DOHH2 (cell line): ENCODE measurements around the gene CD2BP2.

Experiments
- H3F3A ChIP-seq: fragments of 200-600 bp; sonication (generic), shearing (Covaris generic); 2 replicates; pipeline ENCODE4 v1.6.0; 2016; ENCODE audit warnings: antibody characterized with exemption, mild to moderate bottlenecking; ENCODE audit not compliant: control insufficient read depth, insufficient read depth
- H3K27ac ChIP-seq: fragments of 200-600 bp; sonication (generic); 2 replicates; pipeline ENCODE4 v1.5.1; 2014; ENCODE audit warnings: low read depth, mild to moderate bottlenecking, low read length, moderate library complexity
- H3K27me3 ChIP-seq: fragments of 200-600 bp; sonication (generic); 2 replicates; pipeline ENCODE4 v1.6.1; 2014; ENCODE audit warnings: mild to moderate bottlenecking, low read length, mixed read lengths; ENCODE audit not compliant: control insufficient read depth
- H3K36me3 ChIP-seq: fragments of 200-600 bp; sonication (generic); 2 replicates; pipeline ENCODE4 v1.6.1; 2014; ENCODE audit warnings: mild to moderate bottlenecking, low read length, moderate library complexity, mixed read lengths; ENCODE audit not compliant: control insufficient read depth
- H3K4me1 ChIP-seq: fragments of 200-600 bp; sonication (generic); 2 replicates; pipeline ENCODE4 v1.6.1; 2014; ENCODE audit warnings: mild to moderate bottlenecking, low read length, mixed read lengths; ENCODE audit not compliant: control insufficient read depth
- H3K4me2 ChIP-seq: fragments of 200-600 bp; sonication (generic); 2 replicates; pipeline ENCODE4 v1.6.0; 2014; ENCODE audit warnings: mild to moderate bottlenecking, low read length, moderate library complexity
- H3K4me3 ChIP-seq: fragments of 200-600 bp; sonication (generic); 2 replicates; pipeline ENCODE4 v1.5.1; 2014; ENCODE audit warnings: mild to moderate bottlenecking, low read length, mixed read lengths
- H3K79me2 ChIP-seq: fragments of 200-600 bp; sonication (generic); 2 replicates; pipeline ENCODE4 v1.6.1; 2014; ENCODE audit warnings: mild to moderate bottlenecking, low read length, mixed read lengths; ENCODE audit not compliant: control insufficient read depth
- H3K9me2 ChIP-seq: fragments of 200-600 bp; sonication (generic); replicated peaks from 2 replicates; pipeline ENCODE4 v1.6.1; 2014; ENCODE audit warnings: mild to moderate bottlenecking, low read length, mixed read lengths; ENCODE audit not compliant: control insufficient read depth
- H3K9me3 ChIP-seq: fragments of 200-600 bp; sonication (generic); 2 replicates; pipeline ENCODE4 v1.6.1; 2014; ENCODE audit warnings: antibody characterized with exemption, low read length, mixed read lengths; ENCODE audit not compliant: control insufficient read depth, insufficient read depth
- H4K20me1 ChIP-seq: fragments of 200-600 bp; sonication (generic); 2 replicates; pipeline ENCODE4 v1.6.0; 2014; ENCODE audit warnings: low read depth, mild to moderate bottlenecking, antibody characterized with exemption, low read length, moderate library complexity; ENCODE audit not compliant: control insufficient read depth, insufficient read depth
- CTCF ChIP-seq: fragments of 200-600 bp; sonication (generic); IDR thresholded peaks from one replicate; pipeline ENCODE4 v1.5.1; 2014; ENCODE audit warnings: antibody characterized with exemption, mild to moderate bottlenecking, low read depth, low read length; ENCODE audit not compliant: poor library complexity, severe bottlenecking
- EZH2phosphoT487 ChIP-seq: fragments of 200-600 bp; sonication (generic); IDR thresholded peaks from 2 replicates; pipeline ENCODE4 v1.6.1; 2017; ENCODE audit warnings: borderline replicate concordance, mild to moderate bottlenecking, antibody characterized with exemption, low read length, moderate library complexity, mixed read lengths

Gene CD2BP2

DNA sequence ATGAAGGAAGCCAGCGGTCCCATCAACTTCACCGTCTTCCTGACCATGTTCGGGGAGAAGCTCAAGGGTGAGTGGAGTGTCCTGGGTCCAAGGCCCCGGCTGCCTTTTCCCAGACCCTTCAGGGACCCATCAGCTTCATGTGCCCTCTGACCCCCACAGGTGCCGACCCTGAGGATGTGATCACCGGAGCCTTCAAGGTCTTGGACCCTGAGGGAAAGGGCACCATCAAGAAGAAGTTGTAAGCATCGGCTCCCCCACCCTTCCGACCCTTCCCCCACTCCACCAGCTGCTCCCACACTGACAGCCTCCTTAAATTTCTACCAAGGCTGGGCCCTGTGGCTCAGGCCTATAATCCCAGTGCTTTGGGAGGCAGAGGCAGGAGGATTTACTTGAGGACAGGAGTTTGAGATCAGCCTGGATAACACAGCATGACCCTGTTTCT, 21.4 kb upstream of the CD2BP2 start:
- Histone ChIP-seq H3K9me3 (no peaks in the 10 kb centered on the region), H4K20me1 (no peaks in the 10 kb centered on the region), H3F3A (peaks cover 20% of the 10 kb centered on the region), H3K4me3 (no peak overlapping the region), H3K9me2 (no peaks in the 10 kb centered on the region), H3K36me3 (peaks cover 30% of the 10 kb centered on the region), H3K4me2 (peak overlapping the region; percentile 97; the same call in 1 of the 2 replicates), H3K27me3 (no peaks in the 10 kb centered on the region), H3K79me2 (peaks cover 32% of the 10 kb centered on the region), H3K27ac (no peak overlapping the region), H3K4me1 (peaks cover 58% of the 10 kb centered on the region)
- no peak for TF ChIP-seq CTCF
- no peak for TF ChIP-seq EZH2phosphoT487

DNA sequence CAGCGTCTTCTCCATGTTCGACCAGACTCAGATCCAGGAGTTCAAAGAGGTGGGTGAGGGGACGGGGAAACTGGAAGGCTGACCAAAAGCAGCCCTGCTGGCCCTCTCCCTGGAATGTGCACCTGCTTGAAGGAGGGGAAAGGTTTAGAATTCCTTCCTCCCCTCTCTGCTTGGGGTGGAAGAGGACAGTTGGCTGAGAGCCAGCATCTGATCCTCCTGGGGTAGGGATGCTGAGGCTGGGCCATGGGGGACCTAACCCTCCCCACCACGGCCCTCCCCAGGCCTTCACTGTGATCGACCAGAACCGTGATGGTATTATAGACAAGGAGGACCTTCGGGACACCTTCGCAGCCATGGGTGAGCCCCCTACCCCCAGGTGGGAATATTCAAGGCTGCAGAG, 20.8 kb upstream of the CD2BP2 start:
- no peak overlapping the region for H3K4me2 ChIP-seq
- no peaks in the 10 kb centered on the region for H3K27me3 ChIP-seq
- no peak overlapping the region for H3K27ac ChIP-seq
- H3K9me3 ChIP-seq, result no peaks in the 10 kb centered on the region
- H3F3A ChIP-seq, result peaks cover 19% of the 10 kb centered on the region
- peaks cover 25% of the 10 kb centered on the region for H3K36me3 ChIP-seq
- peaks cover 26% of the 10 kb centered on the region for H3K79me2 ChIP-seq
- no peaks in the 10 kb centered on the region for H3K9me2 ChIP-seq
- TF ChIP-seq EZH2phosphoT487 (no peak), CTCF (no peak)
- no peak overlapping the region for H3K4me3 ChIP-seq
- peaks cover 56% of the 10 kb centered on the region for H3K4me1 ChIP-seq
- no peaks in the 10 kb centered on the region for H4K20me1 ChIP-seq

- H3K4me3 ChIP-seq, result no peak within 1 kb of the TSS
Measured at GRCh38 chr16:30374538-30374937, 19.4 kb upstream of the CD2BP2 start, which contains the start of gene MYL11. MYL11 (plus strand) TSS chr16:30374802; CDS start chr16:30374858, 56 bp downstream.

More at GRCh38 chr16:30374538-30374937, 19.4 kb upstream of the CD2BP2 start, which contains the start of gene MYL11:
- no peaks in the 10 kb centered on the region for H3K9me2 ChIP-seq
- TF ChIP-seq CTCF (no peak), EZH2phosphoT487 (no peak)
- H3K4me2 ChIP-seq, result no peak within 1 kb of the TSS
- no peaks in the 10 kb centered on the region for H3K9me3 ChIP-seq
- peaks cover 7% of the 10 kb centered on the region for H3F3A ChIP-seq
- H3K4me1 ChIP-seq, result peaks cover 42% of the 10 kb centered on the region
- H4K20me1 ChIP-seq, result no peaks in the 10 kb centered on the region
- H3K36me3 ChIP-seq, result peaks cover 16% of the 10 kb centered on the region
- peaks cover 17% of the 10 kb centered on the region for H3K79me2 ChIP-seq
- no peaks in the 10 kb centered on the region for H3K27me3 ChIP-seq
- H3K27ac ChIP-seq, result no peak within 1 kb of the TSS
